ENCODE measurements around the gene SERPINA9.

DNA sequence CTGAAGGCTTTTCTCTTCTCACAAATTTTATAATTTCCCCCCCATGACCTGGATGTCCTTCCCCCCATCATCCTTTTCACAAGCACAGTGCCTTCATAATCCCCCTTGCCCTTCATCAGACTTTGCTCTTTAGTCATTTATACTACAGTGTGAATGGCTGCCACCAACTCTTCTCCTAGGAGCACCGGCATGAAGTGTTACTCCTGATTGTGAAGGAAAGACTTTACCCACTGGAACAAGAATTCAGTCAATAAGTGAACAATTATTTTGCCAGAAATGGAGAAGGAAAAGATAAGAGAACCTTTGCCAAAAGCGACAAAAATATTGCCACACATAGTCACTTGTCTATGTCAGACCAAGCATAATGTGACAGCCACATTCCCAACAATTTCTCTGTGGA, 5.0 kb downstream of the SERPINA9 start:
- TF ChIP-seq EZH2 (IDR thresholded peaks at IDR 0.05; ENCODE audit: insufficient read depth, poor library complexity, severe bottlenecking) (no peak), EZH2phosphoT487 (IDR thresholded peaks at IDR 0.05; ENCODE audit: insufficient read depth, low read depth) (no peak)

All from GM23248 (cell line).